IMR-90 (cell line): Measurements from ENCODE around the gene TOP2B. TPM values are rescaled to one million over a fixed set of nuclear protein-coding genes. Genes with fewer than 3 reads are reported as not detected.

Experiments
- ATAC-seq: fragments of 200-7000 bp; cut with Tn5 transposase; 2 replicates; pipeline ENCODE4 v1.9.1; 2020; ENCODE audit warnings: low read depth, mild to moderate bottlenecking, moderate library complexity
- BruUV-seq: library from RNA; stranded (reverse); fragments of 400-500 nt; replicated peaks from 2 replicates; lab custom pipeline; 2021; lab: Mats Ljungman, UMichigan
- CTCF ChIA-PET: fragments of 300-600 bp; formaldehyde crosslinking; extraction: SDS; loops from one replicate; lab custom pipeline; 2021; ENCODE audit warnings: antibody characterized with exemption; lab: Yijun Ruan, JAX
- POLR2A ChIA-PET: fragments of 300-600 bp; sonication (Branson Sonifier 250); formaldehyde crosslinking; loops from one replicate; lab custom pipeline; 2022; ENCODE audit warnings: antibody characterized with exemption; ENCODE audit not compliant: unreplicated experiment; lab: Charles Lee
- DNase-seq: peaks from one replicate; pipeline ENCODE4 v3.0.0; 2013
- H2AFZ ChIP-seq: replicated peaks from 2 replicates; pipeline ENCODE3; 2013; ENCODE audit warnings: low read length, mild to moderate bottlenecking; ENCODE audit not compliant: poor library complexity
- H2AK5ac ChIP-seq: 2 replicates; pipeline ENCODE4 v1.6.1; 2013; ENCODE audit warnings: low read depth, low read length, inconsistent platforms
- H2AK9ac ChIP-seq: replicated peaks from 2 replicates; pipeline ENCODE3; 2013; ENCODE audit warnings: mild to moderate bottlenecking, low read depth, low read length, moderate library complexity; ENCODE audit not compliant: poor library complexity
- H2BK120ac ChIP-seq: 2 replicates; pipeline ENCODE4 v1.6.1; 2013; ENCODE audit warnings: low read depth, low read length, inconsistent platforms
- H2BK15ac ChIP-seq: 3 replicates; pipeline ENCODE4 v1.6.1; 2013; ENCODE audit warnings: low read depth, low read length, inconsistent platforms
- H2BK20ac ChIP-seq: 2 replicates; pipeline ENCODE4 v1.6.1; 2013; ENCODE audit warnings: low read depth, mild to moderate bottlenecking, inconsistent platforms, low read length, moderate library complexity
- H2BK5ac ChIP-seq: 2 replicates; pipeline ENCODE4 v1.6.1; 2013; ENCODE audit warnings: mild to moderate bottlenecking, low read depth, low read length, inconsistent platforms; ENCODE audit not compliant: poor library complexity, severe bottlenecking
- H3K14ac ChIP-seq: replicated peaks from 2 replicates; pipeline ENCODE4 v1.6.1; 2013; ENCODE audit warnings: low read depth, low read length, inconsistent platforms
- H3K18ac ChIP-seq: 2 replicates; pipeline ENCODE4 v1.6.1; 2013; ENCODE audit warnings: low read depth, low read length, control low read depth
- H3K23ac ChIP-seq: 2 replicates; pipeline ENCODE4 v1.6.1; 2013; ENCODE audit warnings: low read depth, low read length, inconsistent platforms
- H3K27ac ChIP-seq: 2 replicates; pipeline ENCODE4 v1.5.1; 2013; ENCODE audit warnings: mild to moderate bottlenecking, control low read depth, low read length; ENCODE audit not compliant: insufficient read depth
- H3K27me3 ChIP-seq: 2 replicates; pipeline ENCODE4 v1.6.1; 2013; ENCODE audit warnings: low read length; ENCODE audit not compliant: control insufficient read depth, insufficient read depth
- H3K36me3 ChIP-seq: 2 replicates; pipeline ENCODE4 v1.6.1; 2013; ENCODE audit warnings: low read length, mixed read lengths; ENCODE audit not compliant: control insufficient read depth, insufficient read depth
- H3K4ac ChIP-seq: 2 replicates; pipeline ENCODE4 v1.6.1; 2013; ENCODE audit warnings: low read depth, low read length, inconsistent platforms
- H3K4me1 ChIP-seq: 2 replicates; pipeline ENCODE4 v1.6.1; 2013; ENCODE audit warnings: low read length, mixed read lengths; ENCODE audit not compliant: control insufficient read depth, insufficient read depth
- H3K4me2 ChIP-seq: 2 replicates; pipeline ENCODE4 v1.6.1; 2013; ENCODE audit warnings: low read depth, mild to moderate bottlenecking, control low read depth, low read length, moderate library complexity
- H3K4me3 ChIP-seq: 2 replicates; pipeline ENCODE4 v1.5.1; 2013; ENCODE audit warnings: low read depth, mild to moderate bottlenecking, control low read depth, low read length, moderate library complexity; ENCODE audit not compliant: insufficient read depth
- H3K56ac ChIP-seq: 2 replicates; pipeline ENCODE4 v1.6.1; 2013; ENCODE audit warnings: low read length, inconsistent platforms; ENCODE audit not compliant: insufficient read depth; ENCODE audit errors: extremely low read depth
- H3K79me1 ChIP-seq, 2 experiments: 2 replicates each; pipeline ENCODE4 v1.6.1; 2013; ENCODE audit warnings: low read length in 2 of 2, inconsistent platforms in 1 of 2, low read depth in 1 of 2
- H3K9ac ChIP-seq: 2 replicates; pipeline ENCODE4 v1.6.1; 2013; ENCODE audit warnings: low read depth, low read length, control low read depth
- H3K9me1 ChIP-seq: 2 replicates; pipeline ENCODE4 v1.6.1; 2013; ENCODE audit warnings: low read length, inconsistent platforms; ENCODE audit not compliant: insufficient read depth
- H3K9me3 ChIP-seq: 2 replicates; pipeline ENCODE4 v1.6.1; 2013; ENCODE audit warnings: low read length; ENCODE audit not compliant: control insufficient read depth, insufficient read depth
- H4K20me1 ChIP-seq: 2 replicates; pipeline ENCODE4 v1.6.1; 2013; ENCODE audit warnings: low read length, inconsistent platforms; ENCODE audit not compliant: insufficient read depth
- H4K5ac ChIP-seq: 2 replicates; pipeline ENCODE4 v1.6.1; 2013; ENCODE audit warnings: mild to moderate bottlenecking, low read depth, low read length, control low read depth
- H4K8ac ChIP-seq, 2 experiments: 2 replicates each; pipeline ENCODE4 v1.6.1; 2013; ENCODE audit warnings: low read depth in 2 of 2, low read length in 2 of 2, control low read depth in 1 of 2, inconsistent platforms in 1 of 2
- H4K91ac ChIP-seq: 2 replicates; pipeline ENCODE4 v1.6.1; 2013; ENCODE audit warnings: low read depth, low read length, inconsistent platforms; ENCODE audit not compliant: insufficient read depth
- BHLHE40 ChIP-seq: fragments of 150-350 bp; IDR thresholded peaks from 2 replicates; pipeline ENCODE4 v1.6.1; 2016; ENCODE audit warnings: mild to moderate bottlenecking, low read depth, low read length
- CHD1 ChIP-seq: IDR thresholded peaks from 2 replicates; pipeline ENCODE4 v1.6.1; 2012; ENCODE audit warnings: low read depth, low read length, improper control_type of control experiment
- FOS ChIP-seq: fragments of 150-350 bp; IDR thresholded peaks from 2 replicates; pipeline ENCODE4 v1.6.1; 2016; ENCODE audit warnings: low read depth, low read length
- MAZ ChIP-seq: IDR thresholded peaks from 2 replicates; pipeline ENCODE4 v1.6.1; 2012; ENCODE audit warnings: low read depth, mild to moderate bottlenecking, low read length, improper control_type of control experiment, moderate library complexity, borderline replicate concordance
- NFE2L2 ChIP-seq: fragments of 150-350 bp; IDR thresholded peaks from 2 replicates; pipeline ENCODE4 v1.6.1; 2016; ENCODE audit warnings: low read depth, mild to moderate bottlenecking, low read length
- RAD21 ChIP-seq: IDR thresholded peaks from 2 replicates; pipeline ENCODE4 v1.6.1; 2012; ENCODE audit warnings: low read length, improper control_type of control experiment
- SMC3 ChIP-seq: fragments of 150-350 bp; IDR thresholded peaks from 2 replicates; pipeline ENCODE4 v1.6.1; 2016; ENCODE audit warnings: low read depth, mild to moderate bottlenecking, antibody characterized with exemption, low read length, moderate library complexity
- dilution Hi-C: fragments of 300-500 bp; cut with HindIII; formaldehyde crosslinking; loops from one replicate; pipeline ENCODE4 v1.14.3; 2018; ENCODE audit warnings: low sequenced_read_pairs; ENCODE audit not compliant: unreplicated experiment
- in situ Hi-C: fragments of 300-500 bp; cut with MboI; formaldehyde crosslinking; loops from 3 replicates; pipeline ENCODE4 v1.14.3; 2019; ENCODE audit warnings: low sequenced_read_pairs, inconsistent platforms, mixed read lengths
- intact Hi-C: fragments of 100-400 bp; cut with micrococcal nuclease; formaldehyde crosslinking; loops from 2 replicates; pipeline ENCODE4 v1.10.0; 2022
- polyA plus RNA-seq, 3 experiments: library from polyadenylated mRNA; depleted of rRNA; stranded (reverse); fragments of >200 nt; gene quantifications; 2 replicates each; pipeline ENCODE4 v1.2.3, GENCODE V29; 2012; ENCODE audit warnings: low replicate concordance in 1 of 3
- total RNA-seq: library from RNA; depleted of rRNA; stranded (reverse); fragments of >200 nt; gene quantifications from 2 replicates; pipeline ENCODE4 v1.2.3, GENCODE V29; 2012
- TF ChIP-seq, protein P1 (sequence below): fragments of 150-350 bp; IDR thresholded peaks from 2 replicates; pipeline ENCODE4 v1.6.1; 2017; ENCODE audit warnings: mild to moderate bottlenecking, antibody characterized with exemption, low read length, low read depth

Gene TOP2B
- total and polyA plus RNA-seq, 2 of the 4 experiments (the other 2 are of a cell fraction), result 45.5 to 53.4 TPM

- Histone ChIP-seq H3K23ac (no peak overlapping the region), H3K4ac (no peak overlapping the region), H2AFZ (no peak overlapping the region), H4K20me1 (no peaks in the 10 kb centered on the region), H3K14ac (no peak overlapping the region), H3K36me3 (no peaks in the 10 kb centered on the region), H3K56ac (no peak overlapping the region), H3K9me3 (no peaks in the 10 kb centered on the region), H3K27ac (no peak overlapping the region), H3K4me1 (no peaks in the 10 kb centered on the region), H3K27me3 (peaks cover 2% of the 10 kb centered on the region), H2BK120ac (no peak overlapping the region), H2AK5ac (no peak overlapping the region), H4K91ac (no peak overlapping the region), H3K4me2 (no peak overlapping the region), H2BK15ac (no peak overlapping the region), H3K79me1 (no peaks in the 10 kb centered on the region), H2BK5ac (no peak overlapping the region), H2BK20ac (no peak overlapping the region), H2AK9ac (no peak overlapping the region), H4K5ac (no peak overlapping the region), H3K18ac (no peak overlapping the region), H3K9me1 (no peaks in the 10 kb centered on the region), H3K9ac (no peak overlapping the region), H4K8ac (no peak overlapping the region), H3K4me3 (no peak overlapping the region)
- BruUV-seq, result no TSS peak
- TF ChIP-seq NFE2L2 (no peak), MAZ (no peak), SMC3 (no peak), FOS (no peak), BHLHE40 (no peak), CHD1 (no peak), RAD21 (no peak)
- TF ChIP-seq, protein P1, sequence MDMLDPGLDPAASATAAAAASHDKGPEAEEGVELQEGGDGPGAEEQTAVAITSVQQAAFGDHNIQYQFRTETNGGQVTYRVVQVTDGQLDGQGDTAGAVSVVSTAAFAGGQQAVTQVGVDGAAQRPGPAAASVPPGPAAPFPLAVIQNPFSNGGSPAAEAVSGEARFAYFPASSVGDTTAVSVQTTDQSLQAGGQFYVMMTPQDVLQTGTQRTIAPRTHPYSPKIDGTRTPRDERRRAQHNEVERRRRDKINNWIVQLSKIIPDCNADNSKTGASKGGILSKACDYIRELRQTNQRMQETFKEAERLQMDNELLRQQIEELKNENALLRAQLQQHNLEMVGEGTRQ, result no peak
- dilution Hi-C loops (no loop called here), in situ Hi-C loops (no loop called here), intact Hi-C loops (no loop called here)
- ATAC-seq (no peak), DNase-seq (no peak)
- CTCF ChIA-PET, result no interaction called here
- POLR2A ChIA-PET, result no interaction called here
These were observed 13.9 kb upstream of the TOP2B start for GRCh38 chr3:25678581-25678980.
